Omental fat pad (tissue), 4 donors: Measurements from ENCODE around the gene SLC10A7. TPM values are rescaled to one million over a fixed set of nuclear protein-coding genes. Genes with fewer than 3 reads are reported as not detected.

Experiments used
- ATAC-seq: fragments of 150-250 bp; one replicate; pipeline ENCODE4 v1.9.1; 2016; ENCODE audit warnings: mild to moderate bottlenecking, moderate library complexity; ENCODE audit not compliant: low FRiP score
- DNase-seq: peaks from one replicate; pipeline ENCODE4 v3.0.0-alpha.2; 2019; ENCODE audit warnings: low spot score
- total RNA-seq, 4 donors: library from RNA; depleted of rRNA; stranded (reverse); fragments of >200 nt; gene quantifications; one replicate each; pipeline ENCODE4 v1.1.0, GENCODE V29; 2016
- TF ChIP-seq, protein P1 (sequence below), 3 donors: fragments of 450-650 bp; IDR thresholded peaks; one replicate each; pipeline ENCODE4 v1.5.1; 2016 to 2017; ENCODE audit warnings: antibody characterized with exemption in 3 of 3, mild to moderate bottlenecking in 3 of 3, moderate library complexity in 2 of 3

The SLC10A7 gene
- total RNA-seq, 4 donors from 2014 or later = 5.9 to 17.2 (median 12.9) TPM

DNA sequence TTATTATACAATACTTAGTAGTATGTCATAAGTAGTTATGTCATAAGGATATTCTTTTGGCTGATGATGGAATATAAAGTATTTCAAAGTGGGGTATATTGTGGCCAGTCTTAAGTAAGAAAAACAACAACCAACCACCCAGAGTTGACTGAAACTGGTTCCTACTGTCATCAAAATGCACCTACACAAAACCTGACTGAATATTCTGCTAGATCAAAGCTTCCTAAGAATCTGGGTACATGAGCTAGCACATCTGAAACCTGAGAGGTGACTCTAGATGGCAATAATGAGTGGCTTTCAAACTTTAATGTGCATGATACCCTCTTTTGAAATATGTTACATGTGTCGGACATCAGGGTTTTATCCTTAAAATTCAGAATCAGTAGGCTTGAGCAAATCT, 247.0 kb downstream of the SLC10A7 start:
- TF ChIP-seq, protein P1, sequence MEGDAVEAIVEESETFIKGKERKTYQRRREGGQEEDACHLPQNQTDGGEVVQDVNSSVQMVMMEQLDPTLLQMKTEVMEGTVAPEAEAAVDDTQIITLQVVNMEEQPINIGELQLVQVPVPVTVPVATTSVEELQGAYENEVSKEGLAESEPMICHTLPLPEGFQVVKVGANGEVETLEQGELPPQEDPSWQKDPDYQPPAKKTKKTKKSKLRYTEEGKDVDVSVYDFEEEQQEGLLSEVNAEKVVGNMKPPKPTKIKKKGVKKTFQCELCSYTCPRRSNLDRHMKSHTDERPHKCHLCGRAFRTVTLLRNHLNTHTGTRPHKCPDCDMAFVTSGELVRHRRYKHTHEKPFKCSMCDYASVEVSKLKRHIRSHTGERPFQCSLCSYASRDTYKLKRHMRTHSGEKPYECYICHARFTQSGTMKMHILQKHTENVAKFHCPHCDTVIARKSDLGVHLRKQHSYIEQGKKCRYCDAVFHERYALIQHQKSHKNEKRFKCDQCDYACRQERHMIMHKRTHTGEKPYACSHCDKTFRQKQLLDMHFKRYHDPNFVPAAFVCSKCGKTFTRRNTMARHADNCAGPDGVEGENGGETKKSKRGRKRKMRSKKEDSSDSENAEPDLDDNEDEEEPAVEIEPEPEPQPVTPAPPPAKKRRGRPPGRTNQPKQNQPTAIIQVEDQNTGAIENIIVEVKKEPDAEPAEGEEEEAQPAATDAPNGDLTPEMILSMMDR (IDR thresholded peaks at IDR 0.05) = no peak
- DNase-seq = no peak
- no peak for ATAC-seq

DNA sequence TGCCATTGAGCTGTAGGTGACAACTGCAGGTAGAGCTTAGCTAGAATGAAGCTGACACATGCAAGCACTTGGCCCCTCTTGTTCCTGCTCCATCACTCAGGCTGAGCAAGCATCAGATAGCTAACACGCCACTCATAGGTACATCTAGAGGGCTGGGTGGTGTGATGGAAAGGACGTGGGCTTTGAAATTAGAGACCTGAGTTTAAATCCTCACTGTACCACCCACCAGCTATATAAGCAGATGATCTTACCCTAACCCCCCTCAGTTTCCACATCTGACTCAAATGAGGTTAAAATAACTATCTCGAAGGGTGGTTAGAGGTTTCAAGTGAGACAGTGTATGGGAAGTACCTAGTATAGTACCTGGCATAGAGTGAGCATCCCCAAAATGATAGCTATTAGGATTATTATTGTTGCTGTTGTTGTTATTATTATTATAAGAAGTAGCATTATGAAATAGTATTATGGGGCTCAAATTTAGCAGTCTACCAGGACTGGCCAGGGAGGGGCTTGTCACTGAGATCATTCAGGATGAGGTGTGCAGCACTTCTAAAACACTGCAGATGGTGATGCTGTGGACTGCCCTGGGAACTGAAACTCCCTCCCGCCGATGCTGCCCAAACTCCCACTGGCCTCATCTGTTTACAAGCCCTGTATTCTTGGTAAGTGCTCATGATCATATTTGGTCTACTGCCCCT, 248.4 kb downstream of the SLC10A7 start:
- ATAC-seq (no peak), DNase-seq (no peak)
- TF ChIP-seq, protein P1 (IDR thresholded peaks at IDR 0.05) = no peak

DNA sequence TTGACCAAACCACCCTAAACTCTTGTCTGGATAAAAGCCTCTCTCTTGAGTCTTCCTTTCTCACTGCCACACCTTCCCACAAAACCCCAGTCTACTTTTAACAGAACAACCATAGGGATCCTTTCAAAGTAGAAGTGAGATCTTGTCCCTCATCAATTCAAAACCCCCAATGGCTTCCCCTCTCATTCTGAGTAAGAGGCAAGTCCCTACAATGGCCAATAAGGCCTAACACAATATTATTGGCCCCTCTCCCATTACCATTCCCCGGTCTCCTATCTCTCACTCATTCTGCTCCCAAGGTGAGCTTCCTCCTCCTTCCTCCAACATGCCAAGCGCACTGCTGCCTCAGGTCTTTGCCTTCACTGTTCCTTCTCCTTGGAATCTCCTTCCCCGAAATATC, 250.3 kb downstream of the SLC10A7 start:
- DNase-seq (no peak), ATAC-seq (no peak)
- TF ChIP-seq, protein P1 (IDR thresholded peaks at IDR 0.05) = no peak

DNA sequence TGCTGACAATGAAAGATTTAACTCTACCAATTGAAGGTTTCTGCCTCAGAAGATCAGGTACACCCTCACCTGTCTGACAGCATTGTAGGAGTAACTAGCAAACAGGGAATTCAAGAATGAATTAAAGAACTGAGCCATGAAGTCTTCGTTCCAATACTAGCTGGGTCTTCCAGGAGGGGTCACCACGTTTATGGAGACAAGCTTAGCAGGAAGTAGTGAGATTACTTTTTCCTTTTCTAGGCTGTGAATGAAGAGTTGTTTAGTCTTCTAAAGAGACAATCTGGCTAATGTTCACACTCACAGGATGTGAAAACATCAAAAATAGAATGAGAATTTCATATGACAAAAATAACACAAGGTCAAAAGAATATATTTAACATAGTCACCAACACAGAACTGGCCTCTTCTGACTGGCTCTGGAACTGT, 252.5 kb downstream of the SLC10A7 start:
- DNase-seq = no peak
- ATAC-seq = no peak
- TF ChIP-seq, protein P1 (IDR thresholded peaks at IDR 0.05) = no peak

GRCh38 chr4:146267826-146268225, 253.9 kb downstream of the SLC10A7 start:
- no peak for ATAC-seq
- no peak for DNase-seq

DNA sequence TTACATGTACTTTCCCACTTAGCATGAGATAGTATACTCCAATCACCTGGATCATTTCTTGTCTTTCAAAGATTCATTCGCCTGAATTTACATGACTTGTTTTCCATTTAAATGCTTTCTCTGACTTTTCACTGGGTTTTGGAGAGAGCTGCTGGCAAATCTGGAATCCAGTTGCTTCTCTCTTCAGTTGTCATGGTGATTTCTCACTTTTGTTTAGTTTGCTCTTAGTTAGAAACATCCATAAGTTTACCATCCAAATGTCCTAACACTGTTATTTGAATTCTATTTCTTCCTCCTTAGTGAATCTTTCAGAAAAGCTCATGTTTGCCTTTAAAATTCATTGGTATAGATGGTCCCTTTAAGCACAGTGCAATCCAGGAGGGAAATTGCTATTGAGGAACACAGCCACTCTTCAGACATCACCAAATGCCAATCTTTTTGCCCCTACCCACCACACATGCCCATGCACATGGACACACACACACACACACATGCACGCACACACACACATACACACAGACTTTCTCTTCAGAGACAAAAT, 255.7 kb downstream of the SLC10A7 start:
- no peak for ATAC-seq
- DNase-seq = no peak
- TF ChIP-seq, protein P1 (IDR thresholded peaks at IDR 0.05) = no peak

More at GRCh38 chr4:146267826-146268225, 253.9 kb downstream of the SLC10A7 start:
- TF ChIP-seq, protein P1 (IDR thresholded peaks at IDR 0.05) = no peak

DNA sequence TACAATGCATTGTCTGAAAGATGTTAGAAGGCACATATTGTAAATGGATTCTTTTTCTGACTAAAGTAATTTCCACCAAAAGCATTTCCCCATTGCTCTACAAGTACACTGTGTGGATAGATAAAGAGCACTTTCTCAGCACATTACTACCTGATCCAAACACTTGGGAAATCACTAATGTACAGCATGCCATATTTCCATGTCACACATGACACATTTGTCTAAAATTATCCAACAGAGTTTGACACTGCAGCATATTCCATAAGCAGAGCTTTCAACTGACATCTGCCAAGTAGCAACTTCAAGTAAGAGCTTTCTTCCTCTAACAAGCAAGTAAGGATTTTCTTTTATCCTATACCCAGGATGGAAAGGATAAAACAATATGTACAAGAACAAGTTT, 257.9 kb downstream of the SLC10A7 start:
- ATAC-seq = no peak
- TF ChIP-seq, protein P1 (IDR thresholded peaks at IDR 0.05) = no peak
- DNase-seq = no peak
